ENCODE results near the gene ADK. TPM values are rescaled to one million over a fixed set of nuclear protein-coding genes. Genes with fewer than 3 reads are reported as not detected.

ADK gene
- total RNA-seq, 1 experiment from 2014 or later: 66.6 TPM

- BruUV-seq (replicated peaks): no TSS peak
- peaks cover 2% of the 10 kb centered on the region for H3K9me3 Mint-ChIP-seq (ENCODE audit: low read depth, unreplicated experiment)
- no peaks in the 10 kb centered on the region for H3K4me1 Mint-ChIP-seq (ENCODE audit: low read depth, unreplicated experiment)
- no peak overlapping the region for H3K27ac Mint-ChIP-seq (ENCODE audit: unreplicated experiment)
- no peak overlapping the region for H3K4me3 Mint-ChIP-seq (ENCODE audit: low read depth, unreplicated experiment)
- no peak for DNase-seq
- H3K27me3 Mint-ChIP-seq (ENCODE audit: unreplicated experiment): no peaks in the 10 kb centered on the region
- no peak for TF ChIP-seq CTCF (IDR thresholded peaks at IDR 0.05; ENCODE audit: unreplicated experiment)
- CTCF ChIA-PET: no interaction called here
- H3K36me3 Mint-ChIP-seq (ENCODE audit: insufficient read depth, unreplicated experiment): no peaks in the 10 kb centered on the region
- intact Hi-C loops (cut with micrococcal nuclease; ENCODE audit: unreplicated experiment): no loop called here
These were observed 469.6 kb downstream of the ADK start for GRCh38 chr10:74620626-74621025.

GRCh38 chr10:74623786-74624185 is 472.8 kb downstream of the ADK start:
- CTCF ChIA-PET: no interaction called here
- Mint-ChIP-seq H3K27ac (ENCODE audit: unreplicated experiment) (no peak overlapping the region), H3K9me3 (ENCODE audit: low read depth, unreplicated experiment) (peaks cover 2% of the 10 kb centered on the region), H3K27me3 (ENCODE audit: unreplicated experiment) (no peaks in the 10 kb centered on the region), H3K36me3 (ENCODE audit: insufficient read depth, unreplicated experiment) (no peaks in the 10 kb centered on the region), H3K4me3 (ENCODE audit: low read depth, unreplicated experiment) (no peak overlapping the region), H3K4me1 (ENCODE audit: low read depth, unreplicated experiment) (no peaks in the 10 kb centered on the region)
- intact Hi-C loops (cut with micrococcal nuclease; ENCODE audit: unreplicated experiment): no loop called here
- TF ChIP-seq CTCF (IDR thresholded peaks at IDR 0.05; ENCODE audit: unreplicated experiment): no peak
- no TSS peak for BruUV-seq (replicated peaks)
- no peak for DNase-seq

GRCh38 chr10:74624501-74624900 is 473.5 kb downstream of the ADK start:
- intact Hi-C loops (cut with micrococcal nuclease; ENCODE audit: unreplicated experiment): no loop called here
- H3K27ac Mint-ChIP-seq (ENCODE audit: unreplicated experiment): no peak overlapping the region
- no peak overlapping the region for H3K4me3 Mint-ChIP-seq (ENCODE audit: low read depth, unreplicated experiment)
- H3K36me3 Mint-ChIP-seq (ENCODE audit: insufficient read depth, unreplicated experiment): no peaks in the 10 kb centered on the region
- no peaks in the 10 kb centered on the region for H3K27me3 Mint-ChIP-seq (ENCODE audit: unreplicated experiment)
- CTCF ChIA-PET: no interaction called here
- H3K4me1 Mint-ChIP-seq (ENCODE audit: low read depth, unreplicated experiment): no peaks in the 10 kb centered on the region
- H3K9me3 Mint-ChIP-seq (ENCODE audit: low read depth, unreplicated experiment): peaks cover 2% of the 10 kb centered on the region
- BruUV-seq (replicated peaks): no TSS peak
- TF ChIP-seq CTCF (IDR thresholded peaks at IDR 0.05; ENCODE audit: unreplicated experiment): no peak
- DNase-seq: no peak

GRCh38 chr10:74628136-74628535 is 477.1 kb downstream of the ADK start:
- H3K27me3 Mint-ChIP-seq (ENCODE audit: unreplicated experiment): no peaks in the 10 kb centered on the region
- no peaks in the 10 kb centered on the region for H3K9me3 Mint-ChIP-seq (ENCODE audit: low read depth, unreplicated experiment)
- BruUV-seq (replicated peaks): no TSS peak
- DNase-seq: no peak
- H3K36me3 Mint-ChIP-seq (ENCODE audit: insufficient read depth, unreplicated experiment): no peaks in the 10 kb centered on the region
- H3K4me1 Mint-ChIP-seq (ENCODE audit: low read depth, unreplicated experiment): no peaks in the 10 kb centered on the region
- intact Hi-C loops (cut with micrococcal nuclease; ENCODE audit: unreplicated experiment): no loop called here
- no peak overlapping the region for H3K4me3 Mint-ChIP-seq (ENCODE audit: low read depth, unreplicated experiment)
- CTCF ChIA-PET: interaction anchor here (0.5 kb wide), 1 partner anchor 392 kb away, joined by 3 read pairs; no protein-coding TSS in a partner anchor
- H3K27ac Mint-ChIP-seq (ENCODE audit: unreplicated experiment): no peak overlapping the region
- TF ChIP-seq CTCF (IDR thresholded peaks at IDR 0.05; ENCODE audit: unreplicated experiment): no peak
